D721Med (cell line): ENCODE data around the gene CAPRIN1.
A peak's percentile ranks its signal among the peaks of the same experiment; 100 is the strongest.

Source experiments
- DNase-seq: peaks from one replicate; pipeline ENCODE4 v3.0.0; 2011; ENCODE audit warnings: low spot score; ENCODE audit not compliant: insufficient read length
- FAIRE-seq: peaks from 2 replicates; lab custom pipeline; 2011; peaks lifted over from hg19 to GRCh38; lab: Jason Lieb, UNC
- CTCF ChIP-seq: IDR thresholded peaks from 2 replicates; pipeline ENCODE4 v1.5.1; 2012; ENCODE audit warnings: mild to moderate bottlenecking, control low read depth; ENCODE audit not compliant: insufficient read depth; ENCODE audit errors: missing control alignments

CAPRIN1 gene

GRCh38 chr11:34149786-34150185 is 98.3 kb downstream of the CAPRIN1 start:
- FAIRE-seq = no peak
- TF ChIP-seq CTCF = peak; percentile 2
- DNase-seq = no peak

- FAIRE-seq = no peak
- TF ChIP-seq CTCF = no peak
- DNase-seq = no peak
These were observed 99.1 kb downstream of the CAPRIN1 start for GRCh38 chr11:34150494-34151151.
